Brain microvascular endothelial cell (primary cell): ENCODE data around the gene ORC1.

Experiments
- DNase-seq: peaks from one replicate; pipeline ENCODE4 v3.0.0-alpha.2; 2020
- H3K27ac ChIP-seq: fragments of 250-450 bp; sonication (Bioruptor Pico); 2 replicates; pipeline ENCODE4 v1.5.1; 2020; ENCODE audit warnings: mild to moderate bottlenecking, moderate library complexity
- H3K27me3 ChIP-seq: fragments of 250-450 bp; sonication (Bioruptor Pico); replicated peaks from 2 replicates; pipeline ENCODE4 v1.5.1; 2020; ENCODE audit warnings: mild to moderate bottlenecking
- H3K36me3 ChIP-seq: fragments of 250-450 bp; sonication (Bioruptor Pico); replicated peaks from 2 replicates; pipeline ENCODE4 v1.5.1; 2020; ENCODE audit warnings: mild to moderate bottlenecking
- H3K4me3 ChIP-seq: 2 replicates; pipeline ENCODE4 v1.5.1; 2011; ENCODE audit warnings: low read depth, mild to moderate bottlenecking, control low read depth, low read length, moderate library complexity
- CTCF ChIP-seq: IDR thresholded peaks from 2 replicates; pipeline ENCODE4 v1.5.1; 2011; ENCODE audit warnings: low read depth, mild to moderate bottlenecking, moderate library complexity, low read length, control low read depth, inconsistent platforms; ENCODE audit errors: missing control alignments
- in situ Hi-C: cut with HindIII; loops from 2 replicates; pipeline ENCODE4 v1.10.0; 2017; ENCODE audit warnings: low sequenced_read_pairs, low pct_ligation_motif_present

Gene ORC1

DNA sequence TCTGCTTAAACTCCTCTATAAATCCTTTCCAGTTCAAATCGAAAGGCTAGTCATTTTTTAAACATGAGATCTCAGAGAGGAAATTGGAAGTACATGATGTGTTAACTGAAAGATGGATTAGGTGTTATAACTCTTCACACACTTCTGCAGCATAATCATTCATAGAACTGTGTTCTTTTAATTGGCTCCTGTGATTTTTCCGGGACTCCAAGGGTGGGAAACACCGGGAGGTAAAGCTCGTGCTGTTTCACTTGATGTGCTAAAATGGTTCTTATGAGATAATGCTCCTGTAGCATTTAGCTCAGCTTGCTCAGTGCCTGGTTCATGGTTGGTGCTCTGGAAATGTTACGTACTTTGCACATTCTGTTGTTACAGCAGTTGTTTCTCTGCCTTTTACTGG is 78.4 kb downstream of the ORC1 start:
- Histone ChIP-seq H3K27me3 (no peaks in the 10 kb centered on the region), H3K36me3 (no peaks in the 10 kb centered on the region), H3K4me3 (no peak overlapping the region), H3K27ac (no peak overlapping the region)
- in situ Hi-C loops: no loop called here
- no peak for TF ChIP-seq CTCF
- DNase-seq: no peak

GRCh38 chr1:52323731-52324130 is 80.5 kb downstream of the ORC1 start:
- no peaks in the 10 kb centered on the region for H3K36me3 ChIP-seq
- in situ Hi-C loops: no loop called here
- H3K27ac ChIP-seq: no peak overlapping the region
- no peak for TF ChIP-seq CTCF
- no peak for DNase-seq
- no peak overlapping the region for H3K4me3 ChIP-seq
- no peaks in the 10 kb centered on the region for H3K27me3 ChIP-seq
